Chondrocyte (in vitro differentiated cells): ENCODE data around the gene GRM8. TPM values are rescaled to one million over a fixed set of nuclear protein-coding genes. Genes with fewer than 3 reads are reported as not detected.

Source experiments
- DNase-seq: peaks from one replicate; pipeline ENCODE4 v3.0.0; 2021; ENCODE audit warnings: mixed read lengths, low spot score
- H3K27ac Mint-ChIP-seq: one replicate; pipeline ENCODE4 v1.8.0; 2021; ENCODE audit warnings: mild to moderate bottlenecking, moderate library complexity, mixed read lengths; ENCODE audit not compliant: unreplicated experiment
- H3K27me3 Mint-ChIP-seq: 2 replicates; pipeline ENCODE4 v1.8.0; 2021; ENCODE audit warnings: low read depth, mixed read lengths
- H3K36me3 Mint-ChIP-seq: 2 replicates; pipeline ENCODE4 v1.8.0; 2021; ENCODE audit warnings: low read depth, mixed read lengths
- H3K4me1 Mint-ChIP-seq: 2 replicates; pipeline ENCODE4 v1.8.0; 2021; ENCODE audit warnings: low read depth, mild to moderate bottlenecking, mixed read lengths
- H3K4me3 Mint-ChIP-seq: one replicate; pipeline ENCODE4 v1.8.0; 2021; ENCODE audit warnings: mild to moderate bottlenecking, moderate library complexity, mixed read lengths; ENCODE audit not compliant: unreplicated experiment
- H3K9me3 Mint-ChIP-seq: 2 replicates; pipeline ENCODE4 v1.8.0; 2021; ENCODE audit warnings: low read depth, mixed read lengths
- CTCF ChIP-seq: fragments of 200-600 bp; sonication (generic); IDR thresholded peaks from 2 replicates; pipeline ENCODE4 v1.5.0; 2021; ENCODE audit warnings: antibody characterized with exemption, mild to moderate bottlenecking, moderate library complexity
- total RNA-seq: library from RNA; stranded (reverse); gene quantifications from 3 replicates; pipeline ENCODE4 v1.2.1, GENCODE V29; 2021

The GRM8 gene
- total RNA-seq, 1 donor from 2014 or later, result not detected

GRCh38 chr7:126557271-126557670, 695.5 kb downstream of the GRM8 start:
- H3K4me1 Mint-ChIP-seq, result no peaks in the 10 kb centered on the region
- no peak for DNase-seq
- no peaks in the 10 kb centered on the region for H3K36me3 Mint-ChIP-seq
- TF ChIP-seq CTCF, result no peak
- H3K9me3 Mint-ChIP-seq, result no peaks in the 10 kb centered on the region
- H3K27me3 Mint-ChIP-seq, result no peaks in the 10 kb centered on the region
- no peak overlapping the region for H3K27ac Mint-ChIP-seq
- H3K4me3 Mint-ChIP-seq, result no peak overlapping the region

GRCh38 chr7:126541406-126541805, 711.3 kb downstream of the GRM8 start:
- no peak for DNase-seq
- Mint-ChIP-seq H3K4me1 (no peaks in the 10 kb centered on the region), H3K9me3 (no peaks in the 10 kb centered on the region), H3K4me3 (no peak overlapping the region), H3K27me3 (no peaks in the 10 kb centered on the region), H3K36me3 (no peaks in the 10 kb centered on the region), H3K27ac (no peak overlapping the region)
- no peak for TF ChIP-seq CTCF

GRCh38 chr7:126535176-126535575, 717.6 kb downstream of the GRM8 start:
- no peak overlapping the region for H3K27ac Mint-ChIP-seq
- no peaks in the 10 kb centered on the region for H3K36me3 Mint-ChIP-seq
- H3K4me3 Mint-ChIP-seq, result no peak overlapping the region
- H3K27me3 Mint-ChIP-seq, result no peaks in the 10 kb centered on the region
- no peaks in the 10 kb centered on the region for H3K9me3 Mint-ChIP-seq
- DNase-seq, result no peak
- no peak for TF ChIP-seq CTCF
- H3K4me1 Mint-ChIP-seq, result peaks cover 5% of the 10 kb centered on the region

- H3K4me1 Mint-ChIP-seq, result peaks cover 16% of the 10 kb centered on the region
- no peak for DNase-seq
- no peak for TF ChIP-seq CTCF
- H3K9me3 Mint-ChIP-seq, result no peaks in the 10 kb centered on the region
- no peaks in the 10 kb centered on the region for H3K36me3 Mint-ChIP-seq
- H3K27me3 Mint-ChIP-seq, result no peaks in the 10 kb centered on the region
- no peak overlapping the region for H3K4me3 Mint-ChIP-seq
- no peak overlapping the region for H3K27ac Mint-ChIP-seq
These were observed 719.0 kb downstream of the GRM8 start for GRCh38 chr7:126533715-126534114.

GRCh38 chr7:126529833-126530232, 722.9 kb downstream of the GRM8 start:
- no peak for DNase-seq
- peaks cover 16% of the 10 kb centered on the region for H3K4me1 Mint-ChIP-seq

More at GRCh38 chr7:126529833-126530232, 722.9 kb downstream of the GRM8 start:
- Mint-ChIP-seq H3K27ac (no peak overlapping the region), H3K27me3 (no peaks in the 10 kb centered on the region), H3K4me3 (no peak overlapping the region), H3K9me3 (no peaks in the 10 kb centered on the region), H3K36me3 (no peaks in the 10 kb centered on the region)
- no peak for TF ChIP-seq CTCF
